ENCODE results near the gene HARS2.

Gene HARS2

DNA sequence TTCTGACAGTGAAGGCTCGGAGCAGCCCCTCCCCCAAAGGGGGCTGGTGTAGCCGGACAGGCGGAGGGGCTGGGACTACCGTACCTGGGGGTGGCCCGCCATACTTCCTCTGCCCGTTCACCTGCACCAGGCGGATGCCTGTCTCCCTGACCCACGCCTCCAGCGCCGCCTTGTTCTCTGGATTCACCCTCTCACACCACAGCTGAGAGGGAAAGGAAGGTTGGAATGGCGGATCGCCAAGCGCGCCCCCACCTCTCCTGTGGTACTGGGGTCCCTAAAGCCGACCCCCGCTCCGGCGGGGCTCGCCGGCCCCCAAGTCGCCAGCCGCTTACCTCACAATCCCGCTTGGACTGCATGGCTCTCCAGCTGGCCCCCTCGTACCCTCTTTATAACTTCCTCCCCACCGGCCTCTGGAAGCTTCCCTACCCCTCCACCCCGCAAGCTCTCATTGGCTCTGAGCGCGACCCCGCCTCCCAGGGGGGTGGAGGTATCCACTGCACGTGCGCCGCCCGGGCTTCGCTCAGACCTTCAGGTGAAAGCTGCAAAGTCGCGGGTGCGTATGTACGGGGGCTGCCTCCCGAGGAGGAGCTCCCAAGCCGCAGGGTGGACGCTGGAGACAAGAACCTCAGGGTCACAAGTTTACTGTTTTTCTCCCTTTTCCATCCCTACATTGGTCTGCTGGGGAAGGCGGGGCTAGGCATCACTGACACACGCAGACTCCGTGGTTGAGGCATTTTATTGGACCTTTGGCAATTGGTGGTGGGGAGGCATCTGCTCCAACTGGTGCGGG lies 17.9 kb upstream of the HARS2 start, which contains the start of gene DND1:
TSS of gene DND1 (minus strand) at position 390 of the 790 bp plus-strand sequence. CDS start at position 356, 34 bp downstream.
- Histone ChIP-seq H3K4me3 (peak within 1 kb of the TSS in 1 of 2 donors; percentile 13), H3K27me3 (no peaks in the 10 kb centered on the region), H3K36me3 (peaks cover 49 to 97% (median 71%) of the 10 kb centered on the region in 3 donors), H3K4me1 (peaks cover 0 to 6% (median 0%) of the 10 kb centered on the region in 4 donors), H3K9me3 (no peaks in the 10 kb centered on the region), H3K27ac (no peak within 1 kb of the TSS)
- DNase-seq: no peak
- intact Hi-C loops (cut with DNase I; ENCODE audit: low total_unique reads): no loop called here
- TF ChIP-seq, protein P1, sequence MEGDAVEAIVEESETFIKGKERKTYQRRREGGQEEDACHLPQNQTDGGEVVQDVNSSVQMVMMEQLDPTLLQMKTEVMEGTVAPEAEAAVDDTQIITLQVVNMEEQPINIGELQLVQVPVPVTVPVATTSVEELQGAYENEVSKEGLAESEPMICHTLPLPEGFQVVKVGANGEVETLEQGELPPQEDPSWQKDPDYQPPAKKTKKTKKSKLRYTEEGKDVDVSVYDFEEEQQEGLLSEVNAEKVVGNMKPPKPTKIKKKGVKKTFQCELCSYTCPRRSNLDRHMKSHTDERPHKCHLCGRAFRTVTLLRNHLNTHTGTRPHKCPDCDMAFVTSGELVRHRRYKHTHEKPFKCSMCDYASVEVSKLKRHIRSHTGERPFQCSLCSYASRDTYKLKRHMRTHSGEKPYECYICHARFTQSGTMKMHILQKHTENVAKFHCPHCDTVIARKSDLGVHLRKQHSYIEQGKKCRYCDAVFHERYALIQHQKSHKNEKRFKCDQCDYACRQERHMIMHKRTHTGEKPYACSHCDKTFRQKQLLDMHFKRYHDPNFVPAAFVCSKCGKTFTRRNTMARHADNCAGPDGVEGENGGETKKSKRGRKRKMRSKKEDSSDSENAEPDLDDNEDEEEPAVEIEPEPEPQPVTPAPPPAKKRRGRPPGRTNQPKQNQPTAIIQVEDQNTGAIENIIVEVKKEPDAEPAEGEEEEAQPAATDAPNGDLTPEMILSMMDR (IDR thresholded peaks at IDR 0.05): no peak

DNA sequence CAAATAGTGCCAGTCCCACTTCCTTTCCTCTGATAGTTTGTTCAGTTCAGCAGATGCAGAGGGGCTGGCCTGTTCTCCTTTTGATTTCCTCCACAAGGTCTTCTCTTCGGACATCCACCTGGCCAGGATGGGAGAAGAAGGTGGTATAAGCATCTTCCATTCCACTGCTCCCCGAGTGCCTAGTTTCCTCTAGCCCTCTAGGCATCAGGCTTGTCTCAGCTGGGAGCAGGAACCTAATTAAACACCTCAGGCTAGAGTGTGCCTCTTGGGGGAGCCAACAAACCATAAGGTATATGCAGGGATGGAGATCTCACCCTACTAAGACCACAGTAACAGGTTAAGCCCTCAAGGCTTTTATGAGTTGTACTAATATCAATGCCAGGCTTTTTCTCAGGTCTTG lies 17.0 kb upstream of the HARS2 start:
- intact Hi-C loops (cut with DNase I; ENCODE audit: low total_unique reads): no loop called here
- Histone ChIP-seq H3K4me1 (peaks cover 0 to 6% (median 0%) of the 10 kb centered on the region in 4 donors), H3K4me3 (no peak overlapping the region), H3K27me3 (no peaks in the 10 kb centered on the region), H3K36me3 (peaks cover 52 to 97% (median 67%) of the 10 kb centered on the region in 3 donors), H3K27ac (no peak overlapping the region), H3K9me3 (no peaks in the 10 kb centered on the region)
- TF ChIP-seq, protein P1 (IDR thresholded peaks at IDR 0.05): no peak
- no peak for DNase-seq

DNA sequence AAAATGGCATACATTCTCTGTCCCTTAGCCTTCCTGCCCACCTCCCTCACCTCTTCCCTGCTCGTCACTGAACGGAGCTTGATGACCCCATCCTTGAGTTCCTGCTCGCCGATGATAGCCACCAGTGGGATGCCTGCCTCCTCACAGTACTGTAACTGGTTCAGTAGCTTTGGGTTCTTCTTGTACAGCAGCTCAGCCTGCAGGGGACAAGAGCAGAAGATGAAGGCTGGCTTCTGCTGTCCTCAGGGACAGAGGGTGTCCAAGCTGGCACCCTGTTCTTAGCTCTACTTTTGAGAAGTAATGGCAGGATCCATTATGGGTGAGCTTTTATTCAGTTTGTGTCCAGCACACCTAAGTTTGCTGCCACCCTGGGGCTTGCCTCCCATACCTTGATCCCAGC lies 16.6 kb upstream of the HARS2 start:
- Histone ChIP-seq H3K9me3 (no peaks in the 10 kb centered on the region), H3K27me3 (no peaks in the 10 kb centered on the region), H3K4me1 (peaks cover 0 to 6% (median 0%) of the 10 kb centered on the region in 4 donors), H3K27ac (no peak overlapping the region), H3K36me3 (peaks cover 52 to 97% (median 67%) of the 10 kb centered on the region in 3 donors), H3K4me3 (no peak overlapping the region)
- intact Hi-C loops (cut with DNase I; ENCODE audit: low total_unique reads): no loop called here
- TF ChIP-seq, protein P1 (IDR thresholded peaks at IDR 0.05): no peak
- no peak for DNase-seq

DNA sequence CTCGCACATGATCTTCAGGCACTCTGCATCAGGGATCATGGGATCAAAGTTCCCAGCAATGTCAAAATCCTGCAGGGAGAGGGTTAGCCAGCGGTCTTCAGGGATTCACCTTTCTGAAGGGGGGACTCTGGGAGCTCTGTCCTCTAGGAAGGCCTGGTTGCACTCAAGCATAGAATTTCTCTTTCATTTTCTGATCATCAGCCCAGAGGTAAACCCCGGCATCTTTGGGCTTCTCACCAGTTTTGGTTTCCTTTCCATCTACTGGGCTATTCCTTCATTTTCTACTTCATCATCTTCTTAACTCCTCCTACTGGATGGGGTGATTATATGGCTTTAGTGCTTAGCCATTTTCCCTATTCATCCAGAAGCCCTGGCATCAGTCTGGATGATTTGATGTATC lies 13.3 kb upstream of the HARS2 start:
- no peaks in the 10 kb centered on the region for H3K9me3 ChIP-seq
- no peaks in the 10 kb centered on the region for H3K27me3 ChIP-seq
- peaks cover 65 to 100% (median 82%) of the 10 kb centered on the region in 3 donors for H3K36me3 ChIP-seq
- TF ChIP-seq, protein P1 (IDR thresholded peaks at IDR 0.05): no peak
- no peak overlapping the region for H3K27ac ChIP-seq
- no peaks in the 10 kb centered on the region for H3K4me1 ChIP-seq
- intact Hi-C loops (cut with DNase I; ENCODE audit: low total_unique reads): no loop called here
- DNase-seq: no peak
- H3K4me3 ChIP-seq: no peak overlapping the region

DNA sequence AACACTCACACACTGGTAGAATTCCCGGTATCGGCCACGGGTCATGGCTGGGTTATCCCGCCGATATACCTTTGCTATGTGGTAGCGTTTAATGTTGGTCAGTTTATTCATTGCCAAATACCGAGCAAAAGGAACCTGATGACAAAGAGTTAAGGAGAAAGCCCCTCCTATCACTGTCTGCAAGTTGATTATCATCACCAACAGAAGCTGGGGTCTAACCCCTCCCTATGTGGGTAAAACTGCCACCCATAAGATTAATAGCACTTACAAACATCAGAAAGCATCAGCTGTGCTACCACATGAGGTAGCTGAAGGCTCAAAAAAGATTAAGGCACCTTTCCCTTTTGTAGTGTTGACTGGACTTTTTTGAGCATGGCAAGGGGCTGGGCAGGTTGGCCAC lies 12.3 kb upstream of the HARS2 start:
- no peaks in the 10 kb centered on the region for H3K4me1 ChIP-seq
- intact Hi-C loops (cut with DNase I; ENCODE audit: low total_unique reads): no loop called here
- TF ChIP-seq, protein P1 (IDR thresholded peaks at IDR 0.05): no peak
- H3K27ac ChIP-seq: no peak overlapping the region
- H3K4me3 ChIP-seq: no peak overlapping the region
- H3K36me3 ChIP-seq: peaks cover 60 to 100% (median 84%) of the 10 kb centered on the region in 3 donors
- no peaks in the 10 kb centered on the region for H3K27me3 ChIP-seq
- no peaks in the 10 kb centered on the region for H3K9me3 ChIP-seq
- no peak for DNase-seq
